GM19099 (cell line): Measurements from ENCODE around the gene GPHA2.

Experiments
- POLR2A ChIP-seq: IDR thresholded peaks from 3 replicates; pipeline ENCODE4 v1.6.1; 2011; ENCODE audit warnings: low read depth; ENCODE audit not compliant: insufficient read length; ENCODE audit errors: extremely low read depth

Gene GPHA2

DNA sequence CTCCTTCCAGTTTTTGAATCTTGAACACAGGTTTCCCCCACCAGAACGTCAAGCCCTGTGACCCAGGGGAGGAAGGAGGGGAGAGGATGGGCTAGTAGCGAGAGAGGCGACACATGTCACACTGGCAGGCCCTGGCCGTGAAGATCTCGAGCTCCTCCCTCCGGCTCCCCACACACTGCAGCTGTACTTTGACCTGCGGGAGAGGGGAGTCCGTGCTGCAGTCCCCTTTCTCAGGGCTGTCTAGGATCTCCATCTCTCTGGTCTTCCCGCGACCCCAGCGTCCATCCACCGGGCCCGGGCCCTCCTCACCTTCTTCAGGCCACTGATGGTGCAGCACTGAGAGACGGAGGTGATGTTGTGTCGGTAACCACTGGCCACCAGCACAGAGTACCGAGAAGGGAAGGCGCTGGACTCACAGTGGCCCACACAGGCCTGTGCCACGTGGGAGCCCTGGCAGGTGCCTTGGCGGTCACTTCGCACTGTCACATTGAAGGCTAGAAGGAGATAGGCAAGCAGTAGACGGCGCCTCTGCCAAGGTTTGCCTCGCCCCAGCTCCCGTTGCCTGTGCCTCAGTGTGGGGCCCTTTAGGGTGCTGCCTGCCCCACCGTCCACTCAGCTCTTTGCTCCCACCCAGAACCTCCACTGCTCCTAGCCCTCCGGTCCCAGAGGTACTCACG is 873 bp downstream of the GPHA2 start:
- no peak for TF ChIP-seq POLR2A

DNA sequence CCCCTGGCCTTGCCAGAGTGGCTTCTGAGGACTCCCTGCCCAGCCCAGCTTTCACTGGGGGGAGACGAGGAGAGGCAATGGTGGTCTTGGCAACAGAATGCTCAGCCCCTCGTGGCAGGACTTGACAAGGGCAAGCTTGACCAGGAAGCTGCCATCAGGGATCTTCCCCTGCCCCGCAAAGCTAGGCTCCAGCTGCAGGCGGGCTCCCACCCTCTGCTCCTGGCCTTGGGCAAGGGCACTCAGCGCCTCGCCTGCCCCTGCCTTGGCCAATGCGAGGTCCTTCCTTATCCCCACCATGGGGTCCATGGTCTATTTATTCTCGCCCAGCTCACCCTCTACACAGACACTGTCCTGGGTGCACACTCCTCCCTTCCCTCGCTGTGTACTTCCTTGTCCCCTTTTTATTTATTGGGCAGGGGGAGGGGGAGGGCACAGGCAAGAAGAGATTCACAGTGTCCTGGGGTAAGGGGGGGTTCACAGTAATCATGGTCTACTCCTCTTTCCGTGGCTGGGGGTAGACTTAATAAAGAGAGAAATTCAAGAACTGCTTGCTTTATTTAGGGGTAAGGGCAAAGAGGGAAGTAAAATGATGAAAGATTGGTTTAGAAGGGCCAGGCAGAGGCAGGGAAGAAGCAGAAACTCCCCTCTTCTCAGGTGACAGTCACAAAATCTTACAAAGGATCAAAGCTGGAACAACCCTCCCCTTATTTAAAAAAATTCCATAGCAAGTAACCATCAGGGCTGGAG is 1.6 kb downstream of the GPHA2 start:
- no peak for TF ChIP-seq POLR2A

DNA sequence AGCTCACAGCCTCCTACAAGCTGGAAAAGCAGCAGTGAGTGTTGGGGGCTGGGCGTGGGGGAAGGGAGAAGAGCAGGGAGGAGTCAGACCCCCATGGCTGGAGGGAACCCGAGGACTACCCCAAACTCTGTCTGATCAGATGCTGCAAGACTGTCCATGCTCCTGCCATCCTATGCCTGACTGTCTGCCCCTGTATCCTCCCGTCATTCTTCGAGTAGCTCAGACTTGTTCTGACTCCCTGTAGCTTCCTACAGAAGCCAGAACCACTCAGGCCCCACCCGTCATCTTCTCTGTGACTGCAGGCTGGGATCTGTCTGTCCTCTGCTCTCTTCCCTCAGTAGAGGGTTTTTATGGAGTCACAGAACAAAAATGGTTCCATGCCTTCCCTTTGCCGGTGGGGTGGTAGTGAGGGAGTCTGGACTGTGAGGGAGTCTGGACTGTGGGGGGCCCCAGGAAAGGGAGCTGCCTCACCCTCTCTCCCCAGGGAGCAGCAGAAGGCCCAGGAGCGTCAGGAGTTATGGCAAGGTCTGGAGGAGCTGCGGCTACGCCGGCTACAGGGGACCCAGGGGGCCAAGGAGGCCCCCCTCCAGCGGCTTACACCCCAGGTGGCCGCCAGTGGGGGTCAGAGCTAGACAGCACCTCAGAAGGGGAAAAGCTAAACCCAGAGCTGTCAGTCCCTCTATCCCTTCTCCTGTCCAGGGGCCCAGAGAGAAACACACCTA is 2.3 kb downstream of the GPHA2 start:
- TF ChIP-seq POLR2A, result no peak

DNA sequence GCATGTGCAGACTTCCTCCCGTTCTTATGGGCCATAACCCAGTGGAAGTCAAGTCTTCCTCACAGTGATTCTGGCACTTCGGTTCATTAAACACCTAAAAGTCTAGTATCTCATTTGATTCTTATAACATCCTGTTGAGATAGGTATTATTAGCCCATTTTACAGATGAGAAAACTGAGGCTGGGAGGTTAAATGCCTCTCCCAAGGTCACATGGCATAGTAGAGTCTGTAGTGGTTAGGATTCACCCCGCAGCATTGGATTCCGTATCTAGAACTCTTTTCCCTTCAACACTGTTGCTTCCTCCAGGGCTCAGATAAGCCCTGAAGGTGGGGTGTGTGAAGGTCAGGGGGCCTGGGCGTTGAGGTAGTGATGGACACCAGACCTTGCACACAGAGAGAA is 3.4 kb downstream of the GPHA2 start:
- no peak for TF ChIP-seq POLR2A

DNA sequence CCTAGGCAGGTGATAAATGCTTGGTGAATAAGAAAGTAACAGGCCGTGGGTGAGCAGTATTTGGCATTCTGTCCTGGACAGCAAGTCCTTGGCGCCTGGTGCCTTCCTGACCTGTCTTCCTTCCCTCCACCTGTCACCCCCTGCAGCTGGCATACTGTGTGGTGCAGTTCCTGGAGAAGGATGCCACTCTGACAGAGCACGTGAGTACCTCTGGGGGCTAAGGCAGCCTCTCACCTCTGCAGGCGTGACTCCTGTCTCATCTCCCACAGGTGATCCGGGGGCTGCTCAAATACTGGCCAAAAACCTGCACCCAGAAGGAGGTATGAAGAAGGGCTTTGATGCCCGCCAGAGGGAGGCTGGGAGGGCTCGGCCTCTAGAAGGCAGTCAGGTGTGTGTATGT is 4.4 kb downstream of the GPHA2 start:
- TF ChIP-seq POLR2A, result no peak

DNA sequence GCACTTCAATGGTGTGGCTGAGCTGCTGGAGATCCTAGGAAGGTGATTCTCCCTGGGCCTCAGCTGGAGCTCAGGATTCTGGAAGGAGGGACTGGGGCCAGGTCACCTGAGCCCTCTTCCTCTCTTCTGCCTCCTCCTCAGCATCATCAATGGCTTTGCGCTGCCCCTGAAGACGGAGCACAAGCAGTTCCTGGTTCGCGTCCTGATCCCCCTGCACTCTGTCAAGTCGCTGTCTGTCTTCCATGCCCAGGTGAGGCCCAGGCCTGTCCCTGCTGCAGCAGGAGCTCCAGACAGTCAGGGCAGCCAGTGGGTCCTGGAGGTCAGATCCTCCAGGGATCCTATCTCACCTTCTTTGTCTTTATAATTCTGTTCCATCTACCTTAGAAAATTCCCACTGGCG is 5.4 kb downstream of the GPHA2 start:
- no peak for TF ChIP-seq POLR2A

GRCh38 chr11:64929625-64930024 is 6.1 kb downstream of the GPHA2 start:
- no peak for TF ChIP-seq POLR2A

GRCh38 chr11:64928957-64929356 is 6.7 kb downstream of the GPHA2 start:
- TF ChIP-seq POLR2A, result no peak

DNA sequence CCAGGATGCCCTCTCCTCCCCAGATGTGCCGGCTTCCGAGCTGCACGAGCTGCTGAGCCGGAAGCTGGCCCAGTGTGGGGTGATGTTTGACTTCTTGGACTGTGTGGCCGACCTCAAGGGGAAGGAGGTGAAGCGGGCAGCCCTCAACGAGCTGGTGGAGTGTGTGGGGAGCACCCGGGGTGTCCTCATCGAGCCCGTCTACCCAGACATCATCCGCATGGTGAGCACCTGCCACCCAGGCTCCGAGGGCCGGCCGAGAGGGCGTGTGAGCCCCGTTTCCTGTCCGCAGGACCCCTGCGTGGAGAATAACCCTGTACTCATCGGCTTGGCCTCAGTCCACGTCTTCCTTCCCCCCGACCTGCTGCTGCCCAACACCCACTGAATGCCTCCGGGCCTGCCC is 9.0 kb downstream of the GPHA2 start:
- TF ChIP-seq POLR2A, result no peak

DNA sequence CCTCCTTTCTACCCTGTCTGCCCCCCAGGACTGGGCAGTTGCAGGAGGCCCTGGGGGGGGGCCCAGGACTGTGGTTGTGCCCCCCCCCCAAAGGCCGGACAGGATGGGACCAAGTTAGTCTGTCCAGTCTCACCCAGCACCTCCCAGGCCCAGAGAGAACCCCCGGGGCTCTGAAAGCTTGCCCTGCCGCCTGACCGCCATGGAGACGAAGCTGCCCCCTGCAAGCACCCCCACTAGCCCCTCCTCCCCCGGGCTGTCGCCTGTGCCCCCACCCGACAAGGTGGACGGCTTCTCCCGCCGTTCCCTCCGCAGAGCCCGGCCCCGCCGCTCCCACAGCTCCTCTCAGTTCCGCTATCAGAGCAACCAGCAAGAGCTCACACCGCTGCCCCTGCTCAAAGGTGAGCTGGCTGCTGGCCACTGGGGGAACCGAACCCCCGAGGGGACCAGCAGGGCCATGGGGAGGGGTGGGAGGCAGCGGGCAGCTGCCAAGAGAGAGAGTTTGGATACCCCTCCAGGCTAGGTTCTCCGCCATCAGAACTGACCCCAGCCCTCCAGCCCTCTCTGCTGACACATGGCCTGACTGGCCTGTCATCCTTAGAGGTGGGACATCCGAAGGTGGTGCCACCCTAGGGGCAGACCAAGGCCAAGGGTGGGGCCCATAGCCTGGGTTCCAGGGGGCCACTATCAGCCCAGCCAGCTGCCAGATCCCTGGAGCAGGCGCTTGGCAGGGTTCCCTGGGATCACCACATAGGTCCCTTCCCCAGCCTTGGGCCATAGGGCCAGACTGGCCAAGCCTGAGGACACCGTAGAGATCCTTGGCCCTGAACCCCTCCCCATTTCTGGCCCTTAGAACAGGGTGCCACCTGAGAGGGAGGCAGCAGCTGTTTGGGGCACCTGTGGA is 9.9 kb downstream of the GPHA2 start:
- TF ChIP-seq POLR2A, result no peak

DNA sequence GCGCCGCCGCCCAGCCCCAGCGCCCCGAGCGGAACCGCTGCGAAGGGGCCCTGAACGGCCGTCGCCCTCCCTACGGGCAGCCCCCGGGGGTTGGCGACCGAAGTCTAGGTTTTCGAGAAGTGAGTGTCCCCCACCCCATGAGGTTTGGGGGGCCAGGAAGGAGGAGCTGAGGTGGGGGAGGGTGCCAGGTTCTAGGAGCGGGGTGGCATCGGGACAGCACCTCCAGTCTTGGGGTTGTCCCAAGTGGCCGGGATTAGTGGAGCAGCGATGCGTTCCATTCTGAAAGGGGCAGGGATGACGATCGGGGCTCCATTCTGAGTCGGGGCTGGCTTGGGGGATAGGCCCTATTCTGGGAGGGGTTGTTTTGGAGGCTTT is 10.8 kb downstream of the GPHA2 start:
- no peak for TF ChIP-seq POLR2A

GRCh38 chr11:64923944-64924909 is 11.5 kb downstream of the GPHA2 start, which contains the start of gene PPP2R5B:
Gene PPP2R5B (plus strand): TSS chr11:64924689. CDS start chr11:64925735, 1,046 bp downstream.
- TF ChIP-seq POLR2A, result peak; percentile 38

GRCh38 chr11:64923151-64923661 is 12.5 kb downstream of the GPHA2 start:
- no peak for TF ChIP-seq POLR2A
